Tibial nerve (tissue), 3 donors: Measurements from ENCODE around the gene VPS13D.

ENCODE experiments used
- CTCF ChIP-seq, 5 experiments: fragments of 200-600 bp in 3 of 5; fragments of 450-650 bp in 2 of 5; sonication (generic) in 3 of 5; IDR thresholded peaks; one replicate each; pipeline ENCODE4 v1.5.1; 2016 to 2019; ENCODE audit warnings: antibody characterized with exemption in 5 of 5, mild to moderate bottlenecking in 3 of 5, moderate library complexity in 2 of 5
- POLR2A ChIP-seq, 2 donors: fragments of 450-650 bp; IDR thresholded peaks; one replicate each; pipeline ENCODE4 v1.6.1; 2017; ENCODE audit warnings: antibody characterized with exemption in 2 of 2, mild to moderate bottlenecking in 2 of 2, moderate library complexity in 2 of 2

GRCh38 chr1:12514590-12514989, 284.8 kb downstream of the VPS13D start:
- TF ChIP-seq CTCF (IDR thresholded peaks at IDR 0.05) (no peak), POLR2A (IDR thresholded peaks at IDR 0.05) (no peak)
